ENCODE results near the gene MAP3K2.

Gene MAP3K2

GRCh38 chr2:127408807-127409099, 21.0 kb upstream of the MAP3K2 start:
- Histone ChIP-seq H3K27me3 (no peaks in the 10 kb centered on the region), H3K4me3 (ENCODE audit: low read depth, low read length) (peak overlapping the region; percentile 51; the same call in 1 of the 2 replicates), H3K36me3 (no peaks in the 10 kb centered on the region), H3K9me3 (no peaks in the 10 kb centered on the region), H3K4me1 (peaks cover 4% of the 10 kb centered on the region)
- DNase-seq = no peak
- TF ChIP-seq CTCF (IDR thresholded peaks at IDR 0.05; ENCODE audit: low read depth, low read length) = no peak

GRCh38 chr2:127408004-127408806, 20.4 kb upstream of the MAP3K2 start:
- H3K9me3 ChIP-seq = no peaks in the 10 kb centered on the region
- H3K27me3 ChIP-seq = no peaks in the 10 kb centered on the region
- no peaks in the 10 kb centered on the region for H3K36me3 ChIP-seq
- H3K4me1 ChIP-seq = peaks cover 4% of the 10 kb centered on the region
- H3K4me3 ChIP-seq (ENCODE audit: low read depth, low read length) = peak overlapping the region; percentile 51
- DNase-seq = peak; percentile 91
- no peak for TF ChIP-seq CTCF (IDR thresholded peaks at IDR 0.05; ENCODE audit: low read depth, low read length)

- Histone ChIP-seq H3K4me3 (ENCODE audit: low read depth, low read length) (no peak overlapping the region), H3K36me3 (no peaks in the 10 kb centered on the region), H3K9me3 (no peaks in the 10 kb centered on the region), H3K27me3 (no peaks in the 10 kb centered on the region), H3K4me1 (peaks cover 4% of the 10 kb centered on the region)
- TF ChIP-seq CTCF (IDR thresholded peaks at IDR 0.05; ENCODE audit: low read depth, low read length) = no peak
- no peak for DNase-seq
These were observed 19.9 kb upstream of the MAP3K2 start for GRCh38 chr2:127407661-127408003.

- no peak for DNase-seq
- H3K4me1 ChIP-seq = peaks cover 4% of the 10 kb centered on the region
- no peak for TF ChIP-seq CTCF (IDR thresholded peaks at IDR 0.05; ENCODE audit: low read depth, low read length)
- no peak overlapping the region for H3K4me3 ChIP-seq (ENCODE audit: low read depth, low read length)
- no peaks in the 10 kb centered on the region for H3K36me3 ChIP-seq
- H3K27me3 ChIP-seq = no peaks in the 10 kb centered on the region
- H3K9me3 ChIP-seq = no peaks in the 10 kb centered on the region
These were observed 19.3 kb upstream of the MAP3K2 start for GRCh38 chr2:127407091-127407490.

- Histone ChIP-seq H3K4me1 (peaks cover 4% of the 10 kb centered on the region), H3K27me3 (no peaks in the 10 kb centered on the region), H3K9me3 (no peaks in the 10 kb centered on the region), H3K4me3 (ENCODE audit: low read depth, low read length) (no peak overlapping the region), H3K36me3 (no peaks in the 10 kb centered on the region)
- no peak for TF ChIP-seq CTCF (IDR thresholded peaks at IDR 0.05; ENCODE audit: low read depth, low read length)
- DNase-seq = no peak
These were observed 18.7 kb upstream of the MAP3K2 start for GRCh38 chr2:127406454-127406853.

- no peaks in the 10 kb centered on the region for H3K27me3 ChIP-seq
- no peaks in the 10 kb centered on the region for H3K36me3 ChIP-seq
- TF ChIP-seq CTCF (IDR thresholded peaks at IDR 0.05; ENCODE audit: low read depth, low read length) = no peak
- peaks cover 4% of the 10 kb centered on the region for H3K4me1 ChIP-seq
- DNase-seq = no peak
- H3K4me3 ChIP-seq (ENCODE audit: low read depth, low read length) = no peak overlapping the region
- H3K9me3 ChIP-seq = no peaks in the 10 kb centered on the region
These were observed 17.5 kb upstream of the MAP3K2 start for GRCh38 chr2:127405255-127405610.

Measured in BE2C (cell line).